HG02938 (cell line): ENCODE results near the gene HOXA2.
A peak's percentile ranks its signal among the peaks of the same experiment; 100 is the strongest.

Source experiments
- ATAC-seq: cut with Tn5 transposase; IDR thresholded peaks from one replicate; pipeline ENCODE4 v1.9.1; 2021; ENCODE audit warnings: mild to moderate bottlenecking, moderate library complexity; ENCODE audit not compliant: unreplicated experiment

Gene HOXA2

DNA sequence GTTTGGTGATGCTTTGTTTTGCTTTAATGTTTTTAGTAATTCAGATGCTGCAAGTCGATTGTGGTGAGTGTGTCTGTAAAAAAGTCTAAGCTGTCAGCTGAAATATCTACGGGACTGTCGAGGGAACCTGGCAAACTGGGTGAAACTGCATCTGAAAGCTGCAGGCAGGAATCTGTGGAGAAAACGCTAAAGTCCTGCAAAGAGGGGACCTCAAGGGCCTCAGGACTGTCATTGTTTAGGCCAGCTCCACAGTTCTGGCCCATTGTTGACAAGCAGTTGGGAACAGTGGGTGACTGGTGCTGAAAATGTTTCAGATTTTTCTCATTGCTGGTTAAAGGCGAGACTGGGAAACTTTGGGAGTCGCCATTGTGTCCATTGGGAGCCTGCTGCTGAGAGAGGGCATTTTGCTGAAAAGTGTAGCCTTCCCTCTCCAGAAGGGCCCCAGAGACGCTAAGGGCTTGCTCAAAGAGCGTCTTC is 1.8 kb downstream of the HOXA2 start:
- no peak for ATAC-seq

DNA sequence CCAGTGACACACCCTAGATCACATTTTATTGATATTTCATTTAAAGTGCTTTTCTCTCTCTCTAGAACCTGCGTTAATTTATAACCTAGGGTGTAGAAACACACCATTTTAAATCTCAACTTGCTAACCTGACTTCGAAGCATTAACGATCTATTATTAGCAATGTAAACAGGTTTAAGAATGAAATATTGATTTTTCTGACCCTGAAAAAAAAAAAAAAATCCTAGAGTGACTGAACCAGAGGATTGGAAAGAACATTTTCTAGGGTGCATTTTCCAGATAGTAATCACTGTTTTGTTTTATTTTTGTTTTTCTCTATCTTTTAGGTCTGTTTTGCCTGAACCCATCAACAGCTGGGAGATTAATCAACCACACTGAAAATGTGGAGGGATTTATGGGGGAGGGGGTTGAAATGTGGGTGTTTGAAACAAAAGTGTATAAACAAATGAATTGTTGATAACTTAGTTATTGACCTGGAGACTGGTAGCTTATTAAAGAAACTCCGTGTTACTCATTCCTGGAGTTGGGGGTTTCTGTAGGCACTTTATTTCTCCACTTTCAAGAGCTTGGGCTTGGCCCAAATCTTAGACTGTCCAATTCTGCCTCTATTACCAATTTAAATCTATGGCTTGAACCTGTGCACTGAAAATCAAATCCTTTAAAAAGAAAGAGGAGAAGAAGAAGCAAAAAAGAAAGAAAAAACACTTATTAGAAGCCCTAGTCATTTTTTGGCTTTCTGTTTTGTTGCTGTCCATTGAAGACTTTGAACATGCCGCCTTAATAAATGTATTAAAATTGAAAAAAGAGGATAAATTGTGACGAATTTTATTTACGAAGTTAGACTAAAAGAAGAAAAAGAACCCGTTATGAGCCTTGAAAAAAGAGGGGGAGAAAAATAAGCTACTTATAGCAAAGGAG is 2.8 kb downstream of the HOXA2 start:
- ATAC-seq = no peak

DNA sequence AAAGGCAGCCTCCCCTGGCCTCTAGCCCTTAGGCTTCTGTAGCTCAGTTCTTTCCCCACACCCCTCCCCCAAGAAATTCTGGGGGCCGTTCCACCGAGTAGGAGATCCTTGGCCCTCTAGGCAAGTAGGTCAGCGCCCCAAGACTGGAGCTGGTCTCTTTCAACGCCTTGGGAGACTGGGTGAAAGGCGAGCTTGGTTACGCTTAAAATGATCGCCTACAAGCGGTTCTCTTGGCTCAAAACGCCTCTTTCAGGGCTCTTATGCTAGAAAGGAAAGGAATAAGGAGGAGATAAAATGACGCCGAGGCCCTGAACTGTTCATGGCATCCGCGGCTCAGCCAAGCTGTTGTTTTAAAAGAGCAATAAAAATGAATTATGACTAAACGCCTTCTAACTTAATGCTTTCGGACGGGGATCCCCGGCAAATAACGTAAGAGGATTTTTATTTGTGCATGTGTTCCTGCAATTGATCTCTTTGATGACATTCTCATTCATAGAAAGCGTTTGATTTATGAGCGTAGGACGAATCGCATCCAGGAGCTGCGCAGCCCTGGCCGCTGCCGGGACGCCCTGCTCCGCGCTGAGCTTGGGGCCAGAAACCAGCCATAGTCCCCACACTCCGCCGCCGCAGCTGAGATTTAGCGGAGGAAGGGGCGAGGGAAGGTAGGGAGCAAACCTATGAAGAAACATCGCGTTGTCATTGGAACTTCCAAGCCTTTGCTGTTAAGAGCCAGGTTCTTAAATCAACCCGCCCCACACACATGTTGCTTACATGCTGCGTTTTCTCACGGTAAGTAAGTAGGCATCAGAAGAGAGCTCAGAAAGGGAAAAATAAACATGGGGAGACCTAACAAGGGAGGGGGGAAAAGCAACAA is 3.7 kb downstream of the HOXA2 start:
- ATAC-seq = no peak

DNA sequence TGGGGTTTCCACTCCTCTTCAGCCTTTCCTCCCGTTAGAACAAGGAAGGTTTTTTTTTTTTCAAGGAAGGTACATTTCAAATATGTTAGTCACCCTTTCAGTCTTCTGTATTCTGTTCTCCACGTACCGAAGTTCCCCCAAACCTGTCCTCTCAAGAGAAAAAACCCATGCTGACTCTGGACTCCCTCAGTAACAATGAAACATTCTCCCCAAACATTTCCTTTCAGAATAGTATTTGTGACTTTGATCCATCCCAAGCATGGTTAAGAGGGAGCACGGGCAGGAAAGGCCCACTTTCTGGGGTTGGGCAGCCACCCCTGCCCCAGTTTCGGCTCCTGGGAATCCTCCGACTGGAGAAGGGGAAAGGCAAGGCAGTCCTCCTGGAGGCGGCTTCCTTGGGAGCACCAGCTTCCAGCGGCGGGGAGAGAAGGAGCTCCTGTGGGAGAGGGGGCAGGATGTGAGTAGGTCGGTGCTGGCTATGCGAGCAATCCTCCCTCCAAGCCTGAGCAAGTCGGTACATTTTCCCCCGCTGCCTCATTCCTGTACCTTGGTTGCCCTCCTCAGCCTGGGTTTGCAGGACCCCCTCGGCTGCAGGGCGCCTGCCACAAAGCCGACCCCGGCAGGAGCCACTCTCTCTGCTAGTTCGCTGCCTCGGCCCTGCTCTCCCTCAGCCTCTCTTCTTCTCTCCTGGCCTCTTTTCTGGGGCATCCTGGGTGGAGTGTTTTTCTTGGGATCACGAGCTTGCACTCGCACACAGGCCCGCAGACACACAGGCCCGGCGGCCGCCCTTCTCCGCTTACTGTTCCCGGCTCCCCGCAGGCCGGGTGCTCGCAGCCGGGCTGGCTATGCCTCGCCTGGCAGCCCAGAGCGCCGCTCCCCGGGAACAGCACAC is 4.6 kb downstream of the HOXA2 start:
- ATAC-seq = no peak

DNA sequence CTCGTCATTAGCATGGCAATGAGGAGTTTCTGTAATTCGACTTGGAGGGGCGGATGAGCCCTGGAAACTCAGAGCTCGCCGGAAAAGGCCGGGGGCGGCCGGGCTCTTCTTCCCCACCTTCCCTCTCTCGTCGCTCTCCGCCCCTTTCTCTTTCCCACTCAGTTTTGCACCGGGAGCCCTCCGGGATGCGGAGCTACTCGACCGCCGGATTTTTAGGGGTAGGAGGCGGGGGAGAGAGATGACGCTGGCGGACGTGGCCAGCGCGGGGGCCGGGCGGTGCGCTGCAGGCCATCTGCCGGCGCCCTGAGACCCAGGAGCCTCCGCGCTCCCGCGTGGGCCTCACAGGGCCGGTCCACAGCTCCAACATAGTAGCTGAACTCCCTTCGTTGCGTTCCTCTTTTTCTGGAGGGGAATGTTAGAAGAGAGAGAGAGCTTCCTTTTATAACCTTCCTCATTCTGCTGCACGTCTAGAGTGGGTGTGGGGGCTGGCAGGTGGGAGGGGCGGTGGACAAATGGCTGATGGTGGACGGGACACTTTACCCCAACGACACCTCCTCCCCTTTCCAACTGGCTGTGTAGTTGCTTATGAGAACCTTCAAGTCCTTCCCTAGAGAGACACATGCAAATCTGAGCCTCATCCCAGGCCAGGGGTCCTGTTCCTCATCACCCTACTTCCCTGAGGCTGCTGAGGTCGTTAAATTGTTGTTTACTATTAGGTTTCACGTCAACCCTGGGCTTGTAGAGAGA is 5.5 kb downstream of the HOXA2 start:
- no peak for ATAC-seq

DNA sequence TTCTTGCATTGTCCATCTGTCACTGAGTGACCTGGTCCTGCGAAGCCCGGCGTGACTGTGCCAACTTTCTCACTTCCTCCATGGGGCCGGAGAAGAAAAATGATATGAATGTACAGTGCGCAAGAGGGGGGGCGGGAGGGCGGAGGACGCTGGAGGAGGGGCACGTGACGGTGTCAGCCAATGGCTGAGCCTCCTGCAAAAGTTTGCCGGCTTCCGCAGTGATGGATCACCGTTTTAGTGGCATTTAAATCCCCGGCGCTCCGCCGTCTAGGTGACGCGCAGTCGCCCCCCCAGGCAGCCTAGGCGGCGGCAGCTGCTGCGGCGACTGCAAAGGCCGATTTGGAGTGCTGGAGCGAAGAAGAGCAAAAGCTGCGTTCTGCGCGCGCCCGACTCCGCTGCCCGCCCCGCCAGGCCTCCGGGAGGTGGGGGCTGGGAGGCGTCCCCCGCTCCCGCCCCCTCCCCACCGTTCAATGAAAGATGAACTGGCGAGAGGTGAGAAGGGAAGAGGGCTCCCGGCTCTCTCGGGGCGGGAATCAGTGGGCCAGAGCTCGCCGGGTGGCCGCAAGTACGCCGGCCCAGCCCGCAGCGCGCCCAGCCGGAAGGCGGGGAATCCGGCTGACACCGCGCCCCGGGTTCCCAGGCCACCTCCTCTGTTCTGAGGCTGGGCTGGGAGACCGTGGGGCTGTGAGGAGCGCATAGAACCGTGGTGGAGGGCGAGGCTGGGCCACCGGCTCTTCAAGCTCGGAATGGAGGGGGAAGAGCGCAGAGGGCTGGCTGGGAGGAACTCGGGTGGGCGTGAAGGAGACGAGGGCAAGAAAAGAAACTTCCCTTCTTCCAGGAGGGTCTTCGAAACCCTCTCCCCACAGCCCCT is 6.4 kb downstream of the HOXA2 start, which contains the start of gene HOXA1:
HOXA1 (minus strand) TSS at position 104 of the 871 bp plus-strand sequence; CDS start at position 16, 88 bp downstream.
- ATAC-seq = peak; percentile 87

DNA sequence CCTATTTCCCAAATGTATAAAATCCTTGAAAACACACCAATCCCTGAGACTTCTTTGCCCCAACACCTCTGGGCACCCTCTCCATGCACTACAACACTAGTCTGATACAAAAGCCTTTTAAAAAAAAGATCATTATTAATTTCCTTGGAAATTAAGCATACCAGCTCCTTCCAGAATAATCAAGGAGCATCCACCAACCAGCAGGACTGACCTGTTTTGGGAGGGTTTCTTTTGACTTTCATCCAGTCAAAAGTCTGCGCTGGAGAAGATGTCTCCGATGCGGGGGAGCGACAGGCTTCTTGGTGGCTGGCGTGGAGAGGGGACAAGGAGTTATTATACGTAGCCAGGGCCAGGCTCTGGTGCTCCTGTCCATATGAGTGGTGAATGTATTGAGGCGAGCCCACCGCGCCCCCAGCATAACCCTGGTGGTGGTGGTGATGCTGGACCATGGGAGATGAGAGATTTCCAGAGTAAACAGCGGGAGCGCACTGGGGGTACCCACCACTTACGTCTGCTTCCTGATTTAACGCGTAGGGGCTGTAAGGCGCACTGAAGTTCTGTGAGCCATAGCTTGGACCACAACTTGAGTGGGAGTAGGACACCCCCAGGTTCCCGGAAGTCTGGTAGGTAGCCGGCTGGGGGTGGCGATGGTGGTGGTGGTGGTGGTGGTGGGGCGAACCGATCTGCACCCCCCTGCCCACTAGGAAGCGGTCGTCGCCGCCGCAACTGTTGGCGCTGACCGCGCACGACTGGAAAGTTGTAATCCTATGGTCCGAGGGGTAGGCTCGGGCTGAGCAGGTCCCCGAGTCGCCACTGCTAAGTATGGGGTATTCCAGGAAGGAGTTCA is 7.2 kb downstream of the HOXA2 start:
- peak; percentile 4 for ATAC-seq

DNA sequence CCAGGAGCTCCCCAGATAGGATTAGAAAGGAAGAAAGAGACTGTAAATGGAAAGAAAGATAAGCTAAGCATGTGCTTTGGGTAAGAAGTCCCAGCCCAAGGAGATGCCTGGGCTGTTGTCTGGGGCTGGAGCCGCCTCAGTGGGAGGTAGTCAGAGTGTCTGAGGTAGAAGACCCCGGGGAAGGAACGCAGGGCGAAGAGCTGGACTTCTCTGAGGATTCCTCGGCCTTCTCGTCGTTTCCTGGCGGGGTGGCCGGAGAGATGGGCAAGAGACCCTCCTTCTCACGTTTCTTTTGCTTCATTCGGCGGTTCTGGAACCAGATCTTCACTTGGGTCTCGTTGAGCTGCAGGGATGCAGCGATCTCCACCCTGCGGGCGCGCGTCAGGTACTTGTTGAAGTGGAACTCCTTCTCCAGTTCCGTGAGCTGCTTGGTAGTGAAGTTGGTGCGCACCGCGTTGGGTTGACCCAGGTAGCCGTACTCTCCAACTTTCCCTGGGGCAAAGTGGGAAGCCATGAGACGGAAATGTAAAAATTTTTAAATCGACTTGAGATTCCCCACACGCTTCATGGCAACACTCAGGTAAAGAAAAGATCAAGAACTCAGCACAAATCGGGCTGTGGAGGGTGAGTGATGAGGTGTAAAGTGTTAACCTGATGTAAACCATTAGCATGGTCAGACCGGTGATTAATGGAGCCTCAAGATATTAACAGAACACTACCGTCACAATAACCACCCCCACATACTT is 8.0 kb downstream of the HOXA2 start:
- no peak for ATAC-seq

DNA sequence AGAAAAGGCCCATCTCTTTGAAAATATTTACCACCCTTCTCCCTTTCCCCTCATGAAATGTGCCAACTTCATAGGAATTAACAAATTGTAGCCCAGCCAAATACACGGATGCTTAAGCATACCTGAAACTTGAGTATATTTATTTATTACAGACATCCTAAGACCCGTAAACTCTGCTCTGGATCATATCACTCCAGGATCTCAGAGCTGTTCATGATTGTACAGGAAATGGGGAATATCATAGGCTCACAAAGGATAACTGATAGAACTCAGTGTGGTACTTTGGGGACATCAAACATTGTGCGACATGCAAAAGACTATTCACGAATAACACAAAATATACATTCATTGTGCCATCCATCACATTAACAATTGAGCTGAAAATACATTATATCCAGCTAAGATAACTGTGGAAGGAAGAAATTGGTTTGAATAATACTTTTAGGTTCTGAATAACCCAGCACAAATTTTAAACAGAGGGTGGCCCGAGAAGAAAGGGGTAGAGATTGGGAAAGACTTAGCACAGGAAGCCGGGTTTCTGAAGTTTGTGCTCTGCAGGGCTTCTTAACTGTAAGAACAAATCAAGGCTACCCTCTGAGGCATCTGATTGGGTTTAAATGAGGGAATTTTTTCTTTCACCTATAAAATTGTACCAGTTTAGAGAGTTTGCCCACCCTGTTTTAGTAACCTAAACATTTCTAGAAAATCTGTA is 9.1 kb downstream of the HOXA2 start:
- ATAC-seq = no peak

DNA sequence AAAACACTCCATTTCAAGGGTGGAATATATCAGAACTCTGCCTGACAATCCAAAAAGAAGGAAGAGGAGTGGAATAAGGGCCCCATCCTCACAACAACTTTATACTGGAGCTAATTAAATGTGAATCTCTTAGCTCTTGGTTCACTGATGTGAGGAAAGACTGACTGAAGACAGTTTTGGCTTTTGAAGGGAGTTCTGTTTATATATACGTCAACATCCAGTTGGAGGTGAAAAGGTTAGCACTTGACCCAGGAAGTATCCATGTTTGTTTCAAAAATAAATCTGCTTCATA is 9.7 kb downstream of the HOXA2 start:
- ATAC-seq = no peak

DNA sequence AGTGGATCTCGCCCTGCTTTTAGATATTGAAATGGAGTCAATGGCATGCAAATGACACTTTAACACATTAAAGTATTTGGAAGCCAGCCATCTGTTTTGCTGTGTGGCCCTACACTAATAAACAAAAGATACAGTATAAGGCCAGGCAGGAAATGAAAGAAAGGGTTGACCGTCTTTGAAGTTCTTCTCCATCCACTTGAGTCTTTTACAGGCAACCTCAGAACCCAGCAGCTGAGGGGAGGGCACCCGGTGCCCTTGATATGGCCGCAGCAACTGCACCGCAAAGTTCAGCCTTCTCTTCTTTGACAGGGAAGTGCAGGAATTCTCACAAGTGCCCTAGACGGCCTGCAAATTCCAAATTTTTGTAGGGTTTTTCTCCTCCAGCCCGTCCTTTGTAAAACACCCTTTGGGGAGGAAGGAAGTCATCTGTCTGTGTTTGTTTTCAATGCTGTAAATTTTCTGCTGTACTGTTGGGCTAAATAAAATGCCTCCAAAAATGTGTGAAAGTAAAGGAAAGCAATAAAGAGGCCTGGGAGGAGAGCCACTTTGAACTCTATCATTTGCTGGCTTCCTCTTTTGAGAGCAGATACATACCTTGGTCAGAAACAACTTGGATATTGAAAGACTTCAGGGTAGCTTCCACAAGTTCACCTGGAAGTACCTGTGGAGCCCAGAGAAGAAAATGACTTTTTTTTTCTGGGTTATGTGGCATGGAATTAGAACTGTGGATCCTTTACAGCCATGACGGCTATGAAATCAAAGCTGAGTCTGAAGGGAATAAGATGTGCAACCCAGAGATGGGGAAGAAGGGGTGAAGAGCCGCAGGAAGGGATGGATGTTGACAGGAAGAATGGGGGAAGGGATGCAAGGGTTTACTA is 10.3 kb downstream of the HOXA2 start:
- no peak for ATAC-seq

DNA sequence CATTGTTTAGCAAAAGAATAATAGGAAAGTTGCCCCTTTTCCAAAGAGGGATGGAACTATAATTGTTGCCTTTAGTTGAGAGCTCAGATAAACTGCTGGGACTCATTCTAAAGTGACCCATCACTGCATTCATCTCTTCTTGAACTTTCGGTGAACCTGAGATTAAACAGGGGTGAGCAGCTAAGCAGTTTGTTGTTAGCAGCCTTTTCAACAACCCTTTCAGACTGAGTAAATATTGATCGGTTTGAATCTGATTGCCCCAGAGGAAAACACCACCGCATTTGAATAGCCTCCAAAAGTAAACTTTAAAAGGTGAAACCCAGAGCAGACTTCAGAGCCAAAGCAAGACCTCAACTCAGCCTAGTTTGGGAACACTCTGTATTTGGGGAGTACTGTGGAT is 11.4 kb downstream of the HOXA2 start:
- no peak for ATAC-seq

DNA sequence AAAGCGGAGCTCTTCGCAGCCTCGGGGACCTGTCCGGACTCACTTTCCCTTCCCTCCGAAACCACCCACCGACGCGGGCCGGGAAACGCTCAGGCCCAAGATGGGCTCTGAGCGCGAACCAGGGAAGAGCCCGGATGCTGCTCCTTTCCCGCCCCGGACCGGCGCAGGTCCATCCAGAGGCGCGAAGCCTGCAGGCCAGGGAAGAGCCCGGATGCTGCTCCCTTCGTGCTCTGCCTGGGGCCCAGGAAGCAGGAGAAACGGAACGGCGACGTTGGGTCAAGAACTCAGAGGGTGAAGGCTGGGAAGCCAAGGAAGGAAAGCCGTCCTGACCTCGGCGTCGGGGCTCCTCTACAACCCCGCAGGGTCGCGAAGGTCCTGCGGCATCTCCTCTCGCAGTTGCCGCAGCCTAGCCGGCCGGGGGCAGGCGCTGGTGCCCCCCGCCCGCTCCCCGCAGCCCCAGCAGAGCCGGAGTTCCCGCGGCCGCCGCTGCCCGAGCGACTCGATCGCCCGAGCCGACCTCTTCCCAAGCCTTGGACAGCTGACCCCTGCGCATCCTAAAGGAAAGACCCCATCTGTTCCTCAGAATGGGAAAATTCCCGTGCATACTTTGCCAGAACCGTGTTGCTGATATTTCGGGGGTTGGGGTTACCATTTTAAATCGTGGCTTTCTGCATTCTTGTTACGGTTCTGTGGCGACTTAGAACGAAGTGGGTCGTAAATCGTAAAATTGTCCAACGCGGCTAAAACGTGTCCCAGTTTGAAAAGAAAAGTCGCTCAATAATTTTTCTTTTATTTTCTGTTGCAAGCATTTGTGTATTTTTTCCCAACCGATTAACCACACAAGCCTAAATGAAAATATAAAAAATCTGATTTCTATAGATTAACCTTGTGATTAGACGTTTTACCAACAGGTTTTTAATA is 14.2 kb downstream of the HOXA2 start:
- no peak for ATAC-seq

DNA sequence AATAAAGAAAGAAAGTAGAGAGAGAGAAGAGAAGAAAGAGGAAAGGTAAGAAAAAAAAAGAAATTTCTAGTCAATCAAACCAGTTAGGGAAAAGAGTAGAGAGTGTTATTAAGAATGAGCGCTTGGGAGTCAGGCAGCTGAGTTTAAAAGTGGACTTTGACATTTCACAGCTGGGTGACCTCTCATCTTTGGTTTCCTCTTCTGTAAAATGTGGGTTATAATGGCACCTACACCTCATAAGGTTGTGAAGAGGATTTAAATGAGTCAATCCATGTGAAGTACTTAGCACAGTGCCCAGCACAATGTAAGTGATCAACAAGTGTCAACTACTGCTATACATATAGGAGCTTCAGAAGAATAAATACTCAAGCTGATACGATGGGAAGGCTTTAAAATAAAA is 18.8 kb downstream of the HOXA2 start:
- peak; percentile 88 for ATAC-seq

DNA sequence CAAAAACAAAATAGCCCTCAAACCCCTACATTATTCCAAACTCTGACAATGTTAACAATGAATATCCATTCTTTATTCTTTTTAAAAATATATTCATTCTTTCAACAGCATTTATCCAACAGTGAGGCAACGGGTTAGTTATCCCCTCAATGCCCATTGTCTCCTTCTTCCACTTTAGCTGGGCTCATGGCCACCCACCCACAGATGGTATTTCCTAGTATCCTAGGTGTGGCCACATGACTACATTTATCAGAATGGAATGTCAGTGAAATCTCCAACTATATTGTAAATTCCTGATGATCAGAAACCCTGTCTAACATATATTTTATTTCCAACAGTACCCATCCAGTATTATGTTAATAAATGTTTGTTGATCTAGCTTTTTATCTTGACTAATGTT is 20.3 kb downstream of the HOXA2 start:
- no peak for ATAC-seq
